Measurements from ENCODE around the gene SH3RF3.

- no peak for TF ChIP-seq CTCF (IDR thresholded peaks at IDR 0.05)
- TF ChIP-seq EZH2 (IDR thresholded peaks at IDR 0.05) = no peak
Measured at GRCh38 chr2:109131777-109132176, 2.8 kb downstream of the SH3RF3 start.
